Measurements from ENCODE around the gene ATP2A1.

DNA sequence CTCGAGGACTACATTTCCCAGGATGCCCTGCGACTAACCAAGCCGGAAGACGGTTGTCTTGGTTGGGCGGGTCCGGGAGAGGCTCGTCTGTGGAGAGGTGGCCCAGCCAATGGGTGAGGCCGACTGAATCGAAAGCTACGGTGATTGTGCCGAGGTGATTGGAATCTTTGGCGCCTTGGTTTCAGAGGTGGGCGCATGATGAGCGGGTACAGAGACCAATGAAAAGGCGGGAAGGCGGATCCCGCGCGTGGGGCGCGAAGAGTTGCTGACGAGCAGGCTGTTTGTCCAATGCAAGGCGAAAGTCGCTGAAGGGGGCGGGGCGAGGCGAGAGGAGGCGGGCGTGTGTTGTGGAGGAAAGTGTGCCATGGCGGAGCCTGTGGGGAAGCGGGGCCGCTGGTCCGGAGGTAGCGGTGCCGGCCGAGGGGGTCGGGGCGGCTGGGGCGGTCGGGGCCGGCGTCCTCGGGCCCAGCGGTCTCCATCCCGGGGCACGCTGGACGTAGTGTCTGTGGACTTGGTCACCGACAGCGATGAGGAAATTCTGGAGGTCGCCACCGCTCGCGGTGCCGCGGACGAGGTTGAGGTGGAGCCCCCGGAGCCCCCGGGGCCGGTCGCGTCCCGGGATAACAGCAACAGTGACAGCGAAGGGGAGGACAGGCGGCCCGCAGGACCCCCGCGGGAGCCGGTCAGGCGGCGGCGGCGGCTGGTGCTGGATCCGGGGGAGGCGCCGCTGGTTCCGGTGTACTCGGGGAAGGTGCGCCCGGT lies 72.5 kb downstream of the ATP2A1 start, which contains the start of gene NFATC2IP:
- TF ChIP-seq, protein P1, sequence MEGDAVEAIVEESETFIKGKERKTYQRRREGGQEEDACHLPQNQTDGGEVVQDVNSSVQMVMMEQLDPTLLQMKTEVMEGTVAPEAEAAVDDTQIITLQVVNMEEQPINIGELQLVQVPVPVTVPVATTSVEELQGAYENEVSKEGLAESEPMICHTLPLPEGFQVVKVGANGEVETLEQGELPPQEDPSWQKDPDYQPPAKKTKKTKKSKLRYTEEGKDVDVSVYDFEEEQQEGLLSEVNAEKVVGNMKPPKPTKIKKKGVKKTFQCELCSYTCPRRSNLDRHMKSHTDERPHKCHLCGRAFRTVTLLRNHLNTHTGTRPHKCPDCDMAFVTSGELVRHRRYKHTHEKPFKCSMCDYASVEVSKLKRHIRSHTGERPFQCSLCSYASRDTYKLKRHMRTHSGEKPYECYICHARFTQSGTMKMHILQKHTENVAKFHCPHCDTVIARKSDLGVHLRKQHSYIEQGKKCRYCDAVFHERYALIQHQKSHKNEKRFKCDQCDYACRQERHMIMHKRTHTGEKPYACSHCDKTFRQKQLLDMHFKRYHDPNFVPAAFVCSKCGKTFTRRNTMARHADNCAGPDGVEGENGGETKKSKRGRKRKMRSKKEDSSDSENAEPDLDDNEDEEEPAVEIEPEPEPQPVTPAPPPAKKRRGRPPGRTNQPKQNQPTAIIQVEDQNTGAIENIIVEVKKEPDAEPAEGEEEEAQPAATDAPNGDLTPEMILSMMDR (IDR thresholded peaks at IDR 0.05): no peak
- no peak for TF ChIP-seq POLR2A (IDR thresholded peaks at IDR 0.05)
- no peak for TF ChIP-seq EP300 (IDR thresholded peaks at IDR 0.05)
